GM10847 (cell line): Measurements from ENCODE around the gene PRG2.

ENCODE experiments used
- POLR2A ChIP-seq: IDR thresholded peaks from 2 replicates; pipeline ENCODE4 v1.6.1; 2011; ENCODE audit not compliant: insufficient read length; ENCODE audit errors: extremely low read depth

The PRG2 gene

DNA sequence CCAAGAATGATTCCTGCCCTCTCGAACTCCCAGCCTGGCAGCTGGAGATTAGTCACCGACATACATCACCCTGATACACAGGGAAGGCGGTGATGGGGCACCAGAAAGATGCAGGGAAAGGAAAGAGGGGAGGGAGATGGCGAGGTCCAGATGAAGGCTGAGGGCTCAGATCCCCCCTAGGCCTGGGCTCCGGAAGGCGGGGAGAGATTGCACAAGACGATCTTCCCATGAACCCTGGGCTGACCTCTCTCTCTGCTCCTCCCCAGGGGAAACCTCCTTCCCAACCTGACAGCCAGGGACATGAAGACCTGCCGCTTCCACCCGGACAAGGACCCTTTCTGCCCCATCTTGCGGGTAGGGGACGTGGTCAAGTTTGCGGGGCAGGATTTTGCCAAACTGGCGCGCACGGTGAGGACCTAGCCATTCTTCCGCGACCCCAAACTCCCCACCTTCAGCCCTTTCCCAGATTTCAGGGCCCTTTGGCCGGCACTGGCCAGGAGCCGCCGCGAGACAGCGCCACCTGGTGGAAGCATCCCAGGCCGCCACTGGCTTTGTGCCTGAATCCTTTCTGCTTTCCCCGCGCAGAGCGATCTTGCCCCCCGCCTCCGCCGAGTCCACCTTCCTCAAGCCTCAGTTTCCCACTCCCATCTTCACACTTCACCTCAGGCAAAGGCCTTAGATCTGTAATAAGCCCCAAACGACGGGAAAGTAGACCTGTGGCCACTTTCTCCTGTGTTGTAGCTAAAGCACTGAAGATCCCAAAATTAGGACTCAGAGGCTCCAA lies 40.8 kb downstream of the PRG2 start:
- no peak for TF ChIP-seq POLR2A

DNA sequence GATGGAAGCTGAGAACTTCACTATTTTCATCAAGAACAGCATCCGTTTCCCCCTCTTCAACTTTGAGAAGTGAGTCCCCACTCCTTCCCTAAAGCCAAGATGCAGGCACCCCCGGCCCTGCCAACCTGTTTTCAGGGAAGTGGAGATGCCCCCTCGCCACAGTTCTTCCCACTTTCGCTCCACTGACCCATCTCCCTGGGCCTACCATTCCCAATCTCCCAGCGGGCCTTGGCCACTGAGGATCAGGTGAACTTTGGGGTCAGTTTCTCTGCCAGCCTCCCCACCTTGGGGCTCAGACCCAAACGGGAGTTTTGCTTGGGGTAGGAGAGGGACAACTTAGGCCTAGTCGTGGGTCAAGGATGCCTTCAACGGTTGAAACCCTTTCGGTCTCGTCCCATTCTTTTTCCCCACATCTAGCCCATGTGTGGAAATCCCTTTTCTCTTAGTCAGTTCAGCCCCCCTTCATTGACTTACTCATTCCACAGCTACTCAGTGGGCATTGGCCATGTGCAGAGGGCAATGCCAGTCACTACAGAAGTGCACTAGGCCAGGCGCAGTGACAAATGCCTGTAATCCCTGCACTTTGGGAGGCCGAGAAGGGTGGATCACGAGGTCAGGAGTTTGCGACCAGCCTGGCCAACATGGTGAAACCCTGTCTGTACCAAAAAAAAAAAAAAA lies 41.7 kb downstream of the PRG2 start:
- no peak for TF ChIP-seq POLR2A

DNA sequence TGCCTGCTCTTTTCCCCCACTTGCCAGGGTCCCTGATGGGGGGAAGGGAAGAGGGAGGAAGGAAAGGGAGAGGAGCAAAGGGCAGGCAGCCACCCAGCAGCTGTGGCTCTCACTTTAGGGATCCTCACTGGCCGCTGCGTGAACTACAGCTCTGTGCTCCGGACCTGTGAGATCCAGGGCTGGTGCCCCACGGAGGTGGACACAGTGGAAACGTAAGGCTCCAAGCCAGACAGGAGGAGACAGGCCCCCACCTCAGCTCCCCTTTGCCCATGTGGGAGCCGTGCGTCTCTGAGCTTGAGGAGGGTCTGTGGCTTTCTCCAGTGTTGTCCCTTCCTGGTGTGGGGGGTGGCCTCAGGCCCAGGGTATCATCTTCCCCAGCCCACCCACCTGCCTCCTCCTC lies 42.4 kb downstream of the PRG2 start:
- no peak for TF ChIP-seq POLR2A

DNA sequence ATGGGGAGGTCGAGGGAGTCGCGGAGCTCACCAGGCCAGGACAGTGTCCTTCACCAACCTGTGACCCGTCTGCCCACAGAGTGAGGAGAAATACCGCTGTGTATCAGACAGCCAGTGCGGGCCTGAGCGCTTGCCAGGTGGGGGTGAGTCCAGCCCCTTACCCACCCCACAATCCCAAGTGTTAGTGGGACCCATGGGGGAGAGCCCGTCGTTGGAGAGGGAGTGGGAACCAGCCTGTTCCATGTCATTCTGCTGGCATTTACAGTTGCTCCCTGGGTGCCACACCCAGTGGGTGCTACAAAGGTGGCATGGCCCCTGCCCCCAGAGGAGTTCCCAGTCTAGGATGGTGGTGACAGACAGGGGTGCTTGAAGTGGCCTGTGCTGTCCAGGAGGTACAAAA lies 43.1 kb downstream of the PRG2 start:
- no peak for TF ChIP-seq POLR2A

DNA sequence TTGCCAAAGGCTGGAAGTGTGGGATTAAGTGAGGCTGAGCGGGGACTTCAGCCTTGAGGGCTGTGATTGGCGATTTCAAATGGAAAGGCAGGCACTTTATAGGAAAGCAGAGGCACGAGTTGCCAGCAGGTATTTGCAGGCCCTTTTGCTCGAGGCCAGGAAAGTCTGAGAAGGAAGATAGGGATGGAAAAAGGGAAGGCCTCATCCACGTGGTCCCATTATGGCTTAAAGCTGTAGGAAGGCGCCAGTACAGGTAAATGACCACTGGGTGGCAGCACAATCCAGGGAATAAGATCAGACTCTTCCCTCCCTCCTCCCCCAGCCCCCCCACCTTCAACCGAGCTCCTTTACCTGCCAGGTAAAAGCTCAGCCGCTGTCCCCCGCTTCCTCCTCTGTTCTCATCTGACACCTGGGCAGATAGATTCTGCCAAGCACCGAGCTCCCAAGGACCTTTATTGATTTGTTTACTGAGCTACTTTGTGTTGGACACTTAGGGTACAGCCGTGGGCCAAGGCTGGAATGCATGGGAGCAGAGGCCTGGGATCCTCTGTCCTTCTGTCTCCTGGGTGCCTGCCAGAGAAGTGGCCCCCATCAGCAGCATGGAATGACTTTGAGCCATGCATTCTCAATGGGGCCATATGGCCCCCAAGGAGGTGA lies 44.8 kb downstream of the PRG2 start:
- no peak for TF ChIP-seq POLR2A

DNA sequence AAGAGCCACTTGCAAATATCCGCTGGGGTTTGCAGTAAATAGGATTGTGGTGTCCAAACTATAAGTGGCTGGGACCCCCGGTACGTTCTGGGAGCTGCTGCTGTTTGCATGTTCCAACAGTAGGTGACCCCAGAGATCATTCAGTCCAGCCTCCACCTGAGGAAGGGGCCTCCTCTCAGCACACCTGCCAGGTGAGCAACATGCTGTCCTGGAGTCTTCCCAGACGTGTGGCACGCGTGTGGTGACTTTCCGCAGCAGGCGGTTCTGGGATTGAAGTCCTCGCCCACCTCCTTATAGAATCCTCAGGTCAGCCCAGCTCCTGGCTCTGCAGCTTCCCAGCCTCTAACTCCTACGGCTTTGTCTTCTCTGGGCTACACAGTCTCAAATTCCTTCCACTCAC lies 45.6 kb downstream of the PRG2 start:
- no peak for TF ChIP-seq POLR2A

DNA sequence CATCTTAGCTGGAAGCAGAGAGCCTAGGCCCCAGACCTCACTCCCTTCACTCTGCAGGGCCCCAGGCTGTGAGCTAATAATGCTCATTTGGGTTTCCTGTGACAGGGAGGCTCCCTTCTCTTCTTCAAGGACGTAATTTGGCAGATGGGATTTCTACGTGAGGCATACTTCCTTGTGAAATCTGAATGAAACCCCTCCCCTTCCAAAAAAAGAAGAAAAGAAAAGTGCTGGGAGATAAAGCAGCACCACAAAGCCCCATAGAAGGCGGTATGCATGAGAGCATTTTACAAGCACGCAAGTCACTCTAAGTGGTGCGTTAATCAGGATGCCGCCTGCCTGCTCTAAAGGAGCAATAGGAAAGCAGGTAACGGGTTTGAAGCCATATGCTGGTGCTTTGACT lies 46.6 kb downstream of the PRG2 start:
- TF ChIP-seq POLR2A = no peak

DNA sequence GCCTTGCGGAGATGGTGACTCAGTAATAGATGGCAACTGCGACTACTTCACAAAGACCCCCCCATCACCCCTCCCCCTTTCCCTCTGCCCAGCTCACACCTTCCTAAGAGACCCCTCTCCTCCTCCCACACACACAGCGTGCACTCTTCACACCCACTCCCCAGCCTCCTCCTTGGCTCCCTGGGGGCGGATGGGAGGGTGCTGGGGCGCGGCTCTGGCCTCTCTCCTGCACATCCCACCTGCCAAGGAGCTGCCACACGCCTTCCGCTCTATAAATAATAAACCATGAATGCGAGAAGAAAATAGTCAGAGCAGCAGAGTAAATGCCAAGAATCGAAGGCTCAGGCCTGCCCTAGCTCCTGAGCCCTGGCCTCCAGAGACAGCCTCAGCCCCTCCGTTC lies 47.7 kb downstream of the PRG2 start:
- no peak for TF ChIP-seq POLR2A

DNA sequence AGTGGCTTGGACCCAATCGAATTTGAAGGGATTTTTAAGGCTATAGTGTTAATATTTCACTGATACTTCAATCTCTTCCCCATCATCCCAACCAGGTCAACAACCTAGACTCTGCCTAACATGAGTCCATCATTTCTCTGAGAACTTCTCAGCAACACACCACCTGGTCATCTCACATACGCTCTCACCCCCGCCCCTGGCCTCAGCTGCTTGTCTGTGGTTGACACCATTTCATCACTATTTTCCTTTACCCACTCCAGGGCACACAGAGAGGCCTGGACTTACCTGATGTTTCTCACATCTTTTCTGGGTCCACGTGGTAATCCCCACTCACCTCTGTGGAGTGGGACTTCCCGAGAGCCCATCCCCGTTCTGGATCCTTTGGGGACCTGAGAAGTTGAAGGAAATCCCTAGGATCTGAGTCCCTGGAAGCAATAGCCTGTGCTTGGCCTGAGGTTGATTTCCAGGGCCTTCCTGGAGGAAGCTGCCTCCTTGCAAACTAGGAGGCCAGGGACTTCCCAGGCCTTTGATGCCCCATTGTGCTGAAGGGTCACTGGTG lies 49.1 kb downstream of the PRG2 start:
- TF ChIP-seq POLR2A = no peak

DNA sequence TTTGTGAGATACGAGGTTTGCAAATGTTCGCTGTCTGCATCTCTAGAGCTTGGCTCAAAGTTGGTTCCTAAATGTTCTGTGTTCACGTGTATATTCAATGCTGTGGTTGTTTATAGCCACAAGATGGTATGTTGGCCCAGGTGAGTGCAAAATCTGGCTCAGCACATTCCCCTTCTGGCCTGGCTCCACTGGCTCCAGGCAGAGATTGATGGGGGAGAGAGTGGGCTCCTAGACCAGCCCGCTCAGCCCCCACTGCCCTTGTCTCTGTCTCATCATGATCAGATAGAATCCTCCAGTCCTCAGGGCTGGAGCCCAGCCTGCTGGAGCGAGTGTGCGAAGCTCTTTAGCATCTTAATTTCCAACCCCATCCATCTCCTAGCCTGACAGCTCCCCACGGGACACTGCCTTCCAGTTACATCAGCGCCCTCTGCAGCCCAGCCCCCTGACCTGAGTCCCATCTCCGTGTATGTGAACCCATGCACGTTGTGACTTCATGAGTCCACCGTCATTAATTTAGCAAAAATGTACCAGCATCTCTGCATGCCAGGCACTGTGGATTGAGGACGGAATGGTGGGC lies 50.3 kb downstream of the PRG2 start:
- TF ChIP-seq POLR2A = no peak

DNA sequence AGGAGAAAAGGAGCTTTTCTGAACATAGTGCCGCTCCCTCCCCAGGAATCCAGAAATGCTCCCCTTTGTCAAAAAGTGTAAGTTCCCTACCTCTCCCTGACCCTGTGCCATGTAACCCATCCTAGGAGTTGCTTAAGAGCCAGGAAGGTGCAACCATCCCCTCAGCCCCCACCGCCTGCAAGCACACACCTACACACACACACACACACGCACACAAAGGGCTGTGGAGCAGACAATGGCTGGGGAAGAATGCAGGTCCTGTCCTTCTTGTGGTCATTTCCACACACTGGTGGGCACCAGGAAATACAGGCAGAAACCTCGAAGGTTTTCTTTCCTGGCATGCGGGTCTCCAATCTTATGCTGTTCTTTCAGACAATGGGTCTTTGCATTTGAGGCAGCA lies 51.1 kb downstream of the PRG2 start:
- no peak for TF ChIP-seq POLR2A

DNA sequence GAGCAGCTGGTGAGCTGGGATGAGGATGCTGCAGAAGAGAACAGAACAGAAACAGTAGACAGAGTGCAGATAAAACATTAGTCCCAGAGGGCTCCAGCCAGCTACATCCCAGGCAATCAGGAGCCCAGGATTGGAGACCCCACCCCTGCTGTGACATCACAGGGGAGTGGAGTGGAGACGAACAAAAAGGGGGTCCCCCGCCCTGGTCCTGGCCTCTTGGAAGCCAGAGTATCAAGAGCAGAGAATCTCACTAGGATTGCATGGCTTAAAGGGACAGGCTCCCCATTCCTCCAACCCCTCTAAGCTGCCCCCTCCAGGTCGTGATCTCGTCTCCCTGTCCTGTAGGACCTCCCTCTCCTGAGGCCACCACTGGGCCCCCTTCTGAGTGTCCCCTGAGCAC lies 52.3 kb downstream of the PRG2 start, which contains the start of gene P2RX3:
P2RX3 (plus strand) TSS at position 211 of the 400 bp plus-strand sequence. CDS start 199 bp downstream, outside the sequence.
- no peak for TF ChIP-seq POLR2A
